Naive thymus-derived CD4-positive, alpha-beta T cell (primary cell): ENCODE data around the gene RIGI. TPM values are rescaled to one million over a fixed set of nuclear protein-coding genes. Genes with fewer than 3 reads are reported as not detected.

Experiments
- ATAC-seq: fragments of 150-1000 bp; cut with Tn5 transposase; 2 replicates; pipeline ENCODE4 v1.10.0; 2021; ENCODE audit warnings: mild to moderate bottlenecking, moderate library complexity
- CTCF ChIA-PET: fragments of 350-600 bp; sonication (Branson Sonifier 250); formaldehyde crosslinking; loops from one replicate; lab custom pipeline; 2021; ENCODE audit warnings: antibody characterized with exemption; lab: Charles Lee
- POLR2A ChIA-PET: fragments of 350-600 bp; sonication (Branson Sonifier 250); formaldehyde crosslinking; loops from one replicate; lab custom pipeline; 2021; ENCODE audit warnings: antibody characterized with exemption, inconsistent platforms; lab: Charles Lee
- DNase-seq, 9 donors: peaks; one replicate each; pipeline versions ENCODE4 v3.0.0 to v3.0.0-alpha.2; 2020 to 2022; ENCODE audit warnings: mixed read lengths in 1 of 9
- H3K27ac ChIP-seq: one replicate; pipeline ENCODE4 v1.7.0; 2013; ENCODE audit warnings: mild to moderate bottlenecking, low read depth, low read length, moderate library complexity
- H3K27me3 ChIP-seq, 2 donors: one replicate each; pipeline ENCODE4 v1.7.0; 2013; ENCODE audit warnings: low read length in 2 of 2, mild to moderate bottlenecking in 2 of 2, moderate library complexity in 2 of 2; ENCODE audit not compliant: control insufficient read depth in 2 of 2, insufficient read depth in 2 of 2
- H3K36me3 ChIP-seq, 3 experiments: 1 replicate in 2 of 3; 2 replicates in 1 of 3; pipeline ENCODE4 v1.7.0; 2013; ENCODE audit warnings: low read length in 3 of 3, mild to moderate bottlenecking in 3 of 3, moderate library complexity in 1 of 3; ENCODE audit not compliant: insufficient read depth in 3 of 3, control insufficient read depth in 2 of 3
- H3K4me1 ChIP-seq, 2 donors: one replicate each; pipeline ENCODE4 v1.7.0; 2013; ENCODE audit warnings: low read length in 2 of 2, mild to moderate bottlenecking in 2 of 2, moderate library complexity in 1 of 2; ENCODE audit not compliant: control insufficient read depth in 2 of 2, insufficient read depth in 2 of 2
- H3K4me3 ChIP-seq: 2 replicates; pipeline ENCODE4 v1.7.0; 2013; ENCODE audit warnings: mild to moderate bottlenecking, low read length
- H3K9me3 ChIP-seq, 3 experiments: 1 replicate in 2 of 3; 2 replicates in 1 of 3; pipeline ENCODE4 v1.7.0; 2013; ENCODE audit warnings: low read length in 3 of 3; ENCODE audit not compliant: control insufficient read depth in 2 of 3
- H3K27ac Mint-ChIP-seq, 9 donors: one replicate each; pipeline ENCODE4 v1.8.0; 2020 to 2022; ENCODE audit warnings: mixed read lengths in 9 of 9, mild to moderate bottlenecking in 8 of 9, moderate library complexity in 5 of 9, inconsistent platforms in 2 of 9
- H3K27me3 Mint-ChIP-seq, 5 donors: one replicate each; pipeline ENCODE4 v1.8.0; 2021 to 2022; ENCODE audit warnings: mixed read lengths in 5 of 5, mild to moderate bottlenecking in 1 of 5
- H3K36me3 Mint-ChIP-seq, 5 donors: one replicate each; pipeline ENCODE4 v1.8.0; 2020 to 2022; ENCODE audit warnings: mixed read lengths in 5 of 5, mild to moderate bottlenecking in 3 of 5, inconsistent platforms in 1 of 5
- H3K4me1 Mint-ChIP-seq, 7 donors: one replicate each; pipeline ENCODE4 v1.8.0; 2020 to 2022; ENCODE audit warnings: mixed read lengths in 7 of 7, mild to moderate bottlenecking in 3 of 7, inconsistent platforms in 1 of 7
- H3K4me3 Mint-ChIP-seq, 10 donors: one replicate each; pipeline ENCODE4 v1.8.0; 2020 to 2022; ENCODE audit warnings: mild to moderate bottlenecking in 10 of 10, mixed read lengths in 10 of 10, moderate library complexity in 6 of 10, inconsistent platforms in 2 of 10
- H3K9me3 Mint-ChIP-seq, 11 donors: one replicate each; pipeline ENCODE4 v1.8.0; 2020 to 2022; ENCODE audit warnings: mixed read lengths in 11 of 11, mild to moderate bottlenecking in 4 of 11, inconsistent platforms in 1 of 11, moderate library complexity in 1 of 11
- intact Hi-C, 2 donors: fragments of 100-400 bp; cut with micrococcal nuclease; formaldehyde crosslinking; loops; one replicate each; pipeline ENCODE4 v1.15.1; 2023
- polyA plus RNA-seq, 2 donors: library from polyadenylated mRNA; unstranded; fragments of 300-500 nt; fragmentation: Illumina TruSeq; gene quantifications; one replicate each; pipeline ENCODE4 v1.2.3, GENCODE V29; 2021
- total RNA-seq, 6 experiments: library from RNA in 5 of 6; stranded (reverse) in 5 of 6; gene quantifications; 1 replicate in 5 of 6; 2 replicates in 1 of 6; pipeline ENCODE4 v1.2.3 and lab custom pipeline; 2021 to 2026

The RIGI gene
- total and polyA plus RNA-seq, 7 experiments from 2014 or later, result 8.6 to 29.6 (median 17.3) TPM

GRCh38 chr9:32570262-32570661, 44.3 kb upstream of the RIGI start:
- Mint-ChIP-seq H3K4me3 (peak overlapping the region in 1 of 10 donors; percentile 38), H3K27ac (peak overlapping the region in 7 of 9 donors; percentile 0 to 73 (median 8))
- intact Hi-C loops, result loop anchor here in 1 of 2 donors (5.0 to 10.0 kb wide), 3 partner anchors 507 to 1305 kb away; partner anchors contain the start of genes B4GALT1 and SMU1

GRCh38 chr9:32566770-32567169, 40.8 kb upstream of the RIGI start:
- ATAC-seq, result no peak
- POLR2A ChIA-PET, result interaction anchor here (1.0 kb wide), 1 partner anchor 16 kb away, joined by 3 read pairs; no protein-coding TSS in a partner anchor
- H3K36me3 Mint-ChIP-seq, result peaks cover 4 to 41% (median 21%) of the 10 kb centered on the region in 5 donors

More at GRCh38 chr9:32570262-32570661, 44.3 kb upstream of the RIGI start:
- Histone ChIP-seq H3K27me3 (no peaks in the 10 kb centered on the region), H3K4me1 (peaks cover 14 to 22% of the 10 kb centered on the region in 2 donors), H3K4me3 (no peak overlapping the region), H3K9me3 (no peaks in the 10 kb centered on the region), H3K27ac (no peak overlapping the region), H3K36me3 (peaks cover 0 to 29% (median 4%) of the 10 kb centered on the region in 3 experiments)
- DNase-seq, result no peak
- peaks cover 19 to 48% (median 35%) of the 10 kb centered on the region in 7 donors for H3K4me1 Mint-ChIP-seq
- H3K36me3 Mint-ChIP-seq, result peaks cover 4 to 34% (median 16%) of the 10 kb centered on the region in 5 donors
- ATAC-seq, result no peak
- CTCF ChIA-PET, result no interaction called here
- H3K9me3 Mint-ChIP-seq, result no peaks in the 10 kb centered on the region
- POLR2A ChIA-PET, result no interaction called here
- peaks cover 0 to 2% (median 0%) of the 10 kb centered on the region in 5 donors for H3K27me3 Mint-ChIP-seq

DNA sequence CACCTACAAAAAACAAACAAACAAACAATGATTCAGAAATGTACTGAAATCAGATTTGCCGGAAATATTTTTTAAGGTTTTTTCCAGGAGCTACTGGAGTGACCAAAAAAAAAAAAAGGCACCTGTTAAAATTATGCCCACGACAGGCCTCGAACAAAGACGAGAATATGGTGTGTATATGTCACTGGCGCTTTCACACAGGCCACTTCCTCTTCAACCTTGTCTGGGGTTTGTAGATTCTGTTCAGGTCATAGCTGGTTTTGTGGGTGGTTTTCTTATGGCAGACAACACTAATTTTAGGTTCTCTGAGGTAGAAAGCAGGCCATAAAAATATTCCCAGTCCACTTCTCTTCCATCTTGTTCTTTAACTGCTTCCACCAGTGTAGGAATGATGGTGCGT, 40.0 kb upstream of the RIGI start:
- Mint-ChIP-seq H3K27ac (no peak overlapping the region), H3K4me3 (no peak overlapping the region), H3K27me3 (no peaks in the 10 kb centered on the region), H3K36me3 (peaks cover 4 to 41% (median 24%) of the 10 kb centered on the region in 5 donors), H3K9me3 (peaks cover 0 to 4% (median 0%) of the 10 kb centered on the region in 11 donors), H3K4me1 (peaks cover 9 to 56% (median 34%) of the 10 kb centered on the region in 7 donors)
- H3K27me3 ChIP-seq, result no peaks in the 10 kb centered on the region
- no peak overlapping the region for H3K27ac ChIP-seq
- DNase-seq (no peak), ATAC-seq (no peak)
- H3K36me3 ChIP-seq, result peaks cover 0 to 41% (median 9%) of the 10 kb centered on the region in 3 experiments
- no peaks in the 10 kb centered on the region for H3K9me3 ChIP-seq
- no peak overlapping the region for H3K4me3 ChIP-seq
- intact Hi-C loops, result no loop called here
- ChIA-PET POLR2A (interaction anchor here (0.7 to 2.1 kb wide), 3 partner anchors 14 to 900 kb away, joined by 3 to 8 read pairs (median 4); partner anchors contain the start of genes SMIM27 and TOPORS), CTCF (interaction anchor here (0.7 kb wide), 1 partner anchor 173 kb away, joined by 3 read pairs; no protein-coding TSS in a partner anchor)
- peaks cover 0 to 7% of the 10 kb centered on the region in 2 donors for H3K4me1 ChIP-seq

More at GRCh38 chr9:32566770-32567169, 40.8 kb upstream of the RIGI start:
- Histone ChIP-seq H3K9me3 (no peaks in the 10 kb centered on the region), H3K27me3 (no peaks in the 10 kb centered on the region), H3K4me1 (peaks cover 7 to 12% of the 10 kb centered on the region in 2 donors), H3K4me3 (no peak overlapping the region), H3K27ac (no peak overlapping the region), H3K36me3 (peaks cover 0 to 41% (median 9%) of the 10 kb centered on the region in 3 experiments)
- CTCF ChIA-PET, result interaction anchor here (1.9 kb wide), 1 partner anchor 188 kb away, joined by 4 read pairs; no protein-coding TSS in a partner anchor
- Mint-ChIP-seq H3K27me3 (no peaks in the 10 kb centered on the region), H3K27ac (no peak overlapping the region), H3K4me3 (no peak overlapping the region), H3K9me3 (peaks cover 0 to 3% (median 0%) of the 10 kb centered on the region in 11 donors), H3K4me1 (peaks cover 13 to 54% (median 35%) of the 10 kb centered on the region in 7 donors)
- intact Hi-C loops, result no loop called here
- DNase-seq, result no peak

- no peaks in the 10 kb centered on the region for H3K27me3 Mint-ChIP-seq
- no peaks in the 10 kb centered on the region for H3K9me3 ChIP-seq
- no peak overlapping the region for H3K4me3 ChIP-seq
- H3K27me3 ChIP-seq, result no peaks in the 10 kb centered on the region
- peak overlapping the region in 7 of 9 donors; percentile 30 to 89 (median 73) for H3K27ac Mint-ChIP-seq
- DNase-seq (no peak), ATAC-seq (no peak)
- H3K36me3 ChIP-seq, result no peaks in the 10 kb centered on the region
- H3K4me1 ChIP-seq, result peaks cover 0 to under 1% of the 10 kb centered on the region in 2 donors
- H3K9me3 Mint-ChIP-seq, result peaks cover 0 to 4% (median 0%) of the 10 kb centered on the region in 11 donors
- H3K27ac ChIP-seq, result peak overlapping the region; percentile 7
- H3K4me3 Mint-ChIP-seq, result no peak overlapping the region
- intact Hi-C loops, result loop anchor here in 1 of 2 donors (10.0 kb wide), 1 partner anchor 1214 kb away; no protein-coding TSS in a partner anchor
- H3K4me1 Mint-ChIP-seq, result peaks cover 15 to 68% (median 48%) of the 10 kb centered on the region in 7 donors
- H3K36me3 Mint-ChIP-seq, result peaks cover 0 to 18% (median 6%) of the 10 kb centered on the region in 5 donors
- POLR2A ChIA-PET, result no interaction called here
- CTCF ChIA-PET, result no interaction called here
Measured at GRCh38 chr9:32558408-32558934, 32.5 kb upstream of the RIGI start.

DNA sequence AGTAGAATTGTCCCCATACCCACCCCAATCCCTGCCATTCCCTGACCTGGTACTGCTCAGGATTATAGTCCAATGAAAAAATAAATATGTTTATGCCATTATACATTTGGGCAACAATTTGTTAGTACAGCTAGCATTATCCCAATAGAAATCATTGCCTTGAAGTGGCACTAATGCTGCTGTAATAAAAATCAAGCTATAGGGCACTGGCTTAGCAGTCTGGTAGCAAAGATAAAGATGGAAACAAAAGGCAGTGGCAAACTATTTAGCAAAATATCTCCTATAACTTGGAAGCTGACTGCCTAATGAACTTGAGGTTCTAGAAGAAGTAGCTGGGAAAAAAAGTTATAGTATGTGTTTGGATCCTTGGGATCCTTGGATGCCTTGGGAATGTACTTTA, 28.6 kb upstream of the RIGI start:
- H3K27ac ChIP-seq, result peak overlapping the region; percentile 97
- ChIA-PET POLR2A (interaction anchor here (0.7 to 1.2 kb wide), 2 partner anchors 14 to 17 kb away, joined by 3 read pairs; no protein-coding TSS in a partner anchor), CTCF (interaction anchor here (7.3 kb wide), 1 partner anchor 19 kb away, joined by 48 read pairs; the partner anchor contains the start of gene NDUFB6)
- Mint-ChIP-seq H3K9me3 (no peaks in the 10 kb centered on the region), H3K4me1 (peaks cover 30 to 66% (median 44%) of the 10 kb centered on the region in 7 donors), H3K36me3 (peaks cover 0 to 18% (median 6%) of the 10 kb centered on the region in 5 donors), H3K27me3 (no peaks in the 10 kb centered on the region), H3K27ac (peak overlapping the region in 6 of 9 donors; percentile 57 to 97 (median 74)), H3K4me3 (no peak overlapping the region)
- no peaks in the 10 kb centered on the region for H3K36me3 ChIP-seq
- ATAC-seq (no peak), DNase-seq (no peak)
- intact Hi-C loops, result loop anchor here (5.0 to 10.0 kb wide), 6 partner anchors 523 to 1903 kb away; partner anchors contain the start of genes DNAI1 (in 1 of the 2), FAM219A (in 1 of the 2), MYORG (in 1 of the 2) and SMU1 (in 1 of the 2)
- H3K9me3 ChIP-seq, result no peaks in the 10 kb centered on the region
- H3K4me1 ChIP-seq, result peaks cover 13 to 15% of the 10 kb centered on the region in 2 donors
- H3K4me3 ChIP-seq, result no peak overlapping the region
- H3K27me3 ChIP-seq, result no peaks in the 10 kb centered on the region

DNA sequence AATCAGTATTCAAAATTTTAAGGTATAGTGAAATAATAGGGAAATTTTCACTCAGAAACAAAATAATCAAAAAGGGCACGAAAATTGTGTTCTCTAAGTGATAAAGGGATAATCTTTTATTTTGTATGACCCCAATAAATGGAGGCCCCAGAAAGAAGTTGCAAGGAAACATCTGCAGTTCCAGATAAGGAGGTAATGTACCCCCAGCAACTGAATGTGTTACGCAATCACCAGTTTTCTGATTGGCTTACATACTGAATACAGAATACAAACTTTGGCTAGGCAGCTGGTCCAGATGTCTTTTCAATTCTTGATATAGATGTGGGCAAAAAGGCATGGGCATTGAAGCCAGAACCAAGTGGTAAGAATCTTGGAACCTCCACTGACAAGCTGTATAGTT, 28.1 kb upstream of the RIGI start:
- no peaks in the 10 kb centered on the region for H3K27me3 ChIP-seq
- H3K36me3 ChIP-seq, result no peaks in the 10 kb centered on the region
- H3K4me1 ChIP-seq, result peaks cover 13 to 19% of the 10 kb centered on the region in 2 donors
- H3K36me3 Mint-ChIP-seq, result peaks cover 0 to 14% (median 1%) of the 10 kb centered on the region in 5 donors
- H3K9me3 ChIP-seq, result no peaks in the 10 kb centered on the region
- intact Hi-C loops, result loop anchor here (5.0 to 10.0 kb wide), 6 partner anchors 523 to 1903 kb away; partner anchors contain the start of genes DNAI1 (in 1 of the 2), FAM219A (in 1 of the 2), MYORG (in 1 of the 2) and SMU1 (in 1 of the 2)
- no peaks in the 10 kb centered on the region for H3K27me3 Mint-ChIP-seq
- ATAC-seq (no peak), DNase-seq (no peak)
- H3K4me1 Mint-ChIP-seq, result peaks cover 26 to 66% (median 44%) of the 10 kb centered on the region in 7 donors
- peak overlapping the region in 4 of 10 donors; percentile 51 to 98 (median 56) for H3K4me3 Mint-ChIP-seq
- H3K27ac ChIP-seq, result peak overlapping the region; percentile 97
- H3K9me3 Mint-ChIP-seq, result no peaks in the 10 kb centered on the region
- no peak overlapping the region for H3K4me3 ChIP-seq
- CTCF ChIA-PET, result interaction anchor here (7.3 kb wide), 1 partner anchor 19 kb away, joined by 48 read pairs; the partner anchor contains the start of gene NDUFB6
- POLR2A ChIA-PET, result interaction anchor here (0.6 to 1.2 kb wide), 2 partner anchors 15 to 18 kb away, joined by 3 read pairs; no protein-coding TSS in a partner anchor
- H3K27ac Mint-ChIP-seq, result peak overlapping the region in 5 of 9 donors; percentile 9 to 97 (median 80)
